ENCODE measurements around the gene PIPOX.

PIPOX gene

GRCh38 chr17:29048440-29049368 lies 5.8 kb downstream of the PIPOX start:
- ATAC-seq: no peak

- no peak for ATAC-seq
These were observed 6.7 kb downstream of the PIPOX start for GRCh38 chr17:29049541-29050145.

DNA sequence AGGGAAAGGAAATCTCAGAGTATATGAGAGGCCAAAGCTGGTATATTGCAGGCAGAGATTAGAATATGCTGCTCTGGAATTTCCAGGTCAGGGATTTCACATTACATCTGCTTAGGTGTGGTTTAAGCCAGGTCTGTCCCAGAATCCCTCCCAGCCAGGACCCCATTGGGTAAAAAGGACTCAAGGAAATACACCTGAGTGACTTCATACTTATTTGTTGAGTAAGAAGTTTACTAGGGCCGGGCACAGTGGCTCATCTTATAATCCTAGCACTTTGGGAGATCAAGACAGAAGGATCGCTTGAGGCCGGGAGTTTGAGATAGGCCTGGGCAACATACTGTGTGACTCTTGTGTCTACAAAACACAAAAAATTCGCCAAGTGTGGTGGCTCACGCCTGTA lies 7.2 kb downstream of the PIPOX start:
- ATAC-seq: no peak

GRCh38 chr17:29051194-29051593 lies 8.3 kb downstream of the PIPOX start:
- no peak for ATAC-seq

GRCh38 chr17:29051731-29052130 lies 8.8 kb downstream of the PIPOX start:
- no peak for ATAC-seq

GRCh38 chr17:29054835-29055234 lies 11.9 kb downstream of the PIPOX start:
- ATAC-seq: no peak

DNA sequence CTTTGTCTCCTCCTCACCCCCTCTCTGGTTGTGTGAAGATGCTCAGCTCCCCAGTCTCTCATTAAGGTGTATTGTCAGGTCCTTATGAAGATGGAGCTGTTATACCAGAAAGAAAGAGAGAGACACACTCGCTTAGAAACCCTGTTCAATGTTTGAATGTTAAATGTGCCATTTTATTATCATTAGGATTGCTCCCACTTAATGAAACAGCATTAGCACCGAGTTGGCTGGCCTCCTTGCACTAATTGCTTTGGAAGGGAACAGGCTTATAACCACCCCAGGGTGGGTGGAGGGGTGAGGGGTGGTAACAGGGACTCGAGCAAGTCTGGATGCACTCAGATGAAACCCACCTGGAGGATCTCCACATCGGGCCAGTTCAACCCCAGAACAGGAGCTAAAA lies 14.4 kb downstream of the PIPOX start:
- ATAC-seq: no peak

- no peak for ATAC-seq
These were observed 15.4 kb downstream of the PIPOX start for GRCh38 chr17:29058391-29058790.

- ATAC-seq: no peak
These were observed 16.3 kb downstream of the PIPOX start for GRCh38 chr17:29059281-29059680.

DNA sequence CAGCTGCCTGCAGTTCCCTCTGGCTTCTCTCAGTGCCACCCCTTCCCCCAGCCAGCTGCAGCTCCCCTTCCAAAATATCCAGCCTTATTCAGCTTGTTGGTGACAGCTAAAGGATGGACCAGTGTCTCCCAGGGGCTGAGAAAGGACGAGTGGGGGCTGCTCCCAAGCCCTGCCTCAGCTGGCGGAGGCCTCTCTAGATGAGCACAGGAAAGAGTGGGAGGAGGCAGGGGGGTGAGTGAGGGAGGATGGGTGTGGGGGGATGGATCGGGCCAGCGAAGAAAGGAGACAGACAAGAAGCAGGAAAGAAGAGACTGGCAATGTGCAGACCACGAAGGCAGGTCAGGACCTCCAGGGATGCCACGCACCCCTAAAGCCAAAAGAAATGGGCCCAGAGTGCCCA lies 17.5 kb downstream of the PIPOX start:
- no peak for ATAC-seq

GRCh38 chr17:29061036-29061435 lies 18.1 kb downstream of the PIPOX start:
- ATAC-seq: no peak

DNA sequence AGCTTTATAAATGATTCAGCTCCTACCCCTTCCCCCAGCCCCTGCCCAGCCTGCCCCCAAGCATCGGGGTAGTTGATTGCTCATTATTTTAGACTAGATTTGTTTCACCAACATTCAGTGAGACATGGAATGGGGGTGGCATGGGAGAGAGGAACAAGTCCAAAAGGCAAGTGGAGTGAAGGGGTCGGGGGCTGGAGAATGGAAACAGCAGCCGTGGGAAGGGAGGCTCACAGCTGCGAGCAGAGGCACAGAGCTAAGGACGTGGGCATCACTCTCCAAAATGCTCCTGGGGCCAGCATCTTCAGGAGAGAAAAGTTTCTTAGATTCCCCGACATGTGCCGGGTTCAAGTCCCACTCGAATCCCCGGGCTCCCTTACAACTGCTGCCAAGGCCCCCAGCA lies 19.3 kb downstream of the PIPOX start:
- ATAC-seq: no peak

- no peak for ATAC-seq
These were observed 21.1 kb downstream of the PIPOX start for GRCh38 chr17:29063992-29064391.

GRCh38 chr17:29066047-29066446 lies 23.1 kb downstream of the PIPOX start:
- ATAC-seq: no peak

DNA sequence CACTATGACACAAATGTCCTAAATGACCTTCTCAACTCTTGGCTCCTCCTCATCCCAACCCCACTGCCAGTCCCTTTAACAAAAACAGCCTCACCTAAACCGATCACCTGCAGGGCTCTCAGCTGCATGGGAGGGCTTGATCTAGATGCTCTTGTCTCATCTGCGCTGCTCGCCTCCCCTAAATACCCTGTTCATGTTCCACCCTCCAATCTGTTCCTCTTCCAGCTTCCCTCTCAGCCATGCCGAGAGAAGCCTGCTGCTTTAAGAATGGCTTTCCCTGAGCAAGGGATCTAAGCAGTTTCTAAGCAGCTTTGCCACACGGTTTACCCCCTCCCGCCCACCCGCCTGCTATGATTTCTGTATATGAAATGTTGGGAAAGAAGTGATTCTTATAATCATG lies 23.7 kb downstream of the PIPOX start:
- ATAC-seq: no peak

DNA sequence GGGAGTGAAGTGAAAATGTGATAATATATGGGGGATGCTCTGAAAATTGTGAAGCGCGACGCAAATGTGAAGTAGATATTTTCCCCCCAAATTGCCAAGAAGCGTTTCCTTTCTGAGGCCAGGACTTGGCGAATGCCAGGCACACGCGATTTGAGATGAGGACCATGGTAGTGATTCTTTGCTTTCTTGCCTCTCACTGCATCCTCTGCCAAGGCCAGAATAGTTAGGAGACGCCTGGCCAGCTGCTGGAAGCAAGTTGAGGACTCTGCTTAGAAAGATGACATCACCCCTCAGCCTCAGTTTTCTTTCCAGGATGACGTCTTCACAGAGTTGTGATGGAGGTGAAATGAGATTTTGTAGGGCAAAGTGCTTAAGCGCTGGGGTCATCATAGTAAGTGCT lies 25.9 kb downstream of the PIPOX start:
- no peak for ATAC-seq

GRCh38 chr17:29069526-29070041 lies 26.6 kb downstream of the PIPOX start:
- no peak for ATAC-seq

DNA sequence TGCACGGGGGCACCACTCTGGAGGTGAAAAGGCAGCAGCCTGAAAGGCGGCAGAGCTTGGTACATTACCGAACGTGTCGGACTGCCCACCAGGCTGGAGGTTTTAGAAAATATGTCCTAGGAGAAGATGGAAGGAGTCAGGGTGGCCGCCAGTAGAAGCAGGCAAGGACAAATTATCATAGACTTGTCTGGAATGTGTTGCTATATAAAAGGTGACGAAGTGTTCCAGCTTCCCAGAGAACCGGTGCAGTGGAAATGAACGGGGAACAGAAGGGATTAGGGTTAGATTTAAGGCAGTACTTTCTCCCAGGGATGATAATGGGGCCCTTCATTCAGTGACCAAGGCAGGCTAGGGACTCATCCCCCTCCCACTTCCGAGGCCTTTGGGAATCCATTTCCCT lies 27.4 kb downstream of the PIPOX start:
- ATAC-seq: no peak

DNA sequence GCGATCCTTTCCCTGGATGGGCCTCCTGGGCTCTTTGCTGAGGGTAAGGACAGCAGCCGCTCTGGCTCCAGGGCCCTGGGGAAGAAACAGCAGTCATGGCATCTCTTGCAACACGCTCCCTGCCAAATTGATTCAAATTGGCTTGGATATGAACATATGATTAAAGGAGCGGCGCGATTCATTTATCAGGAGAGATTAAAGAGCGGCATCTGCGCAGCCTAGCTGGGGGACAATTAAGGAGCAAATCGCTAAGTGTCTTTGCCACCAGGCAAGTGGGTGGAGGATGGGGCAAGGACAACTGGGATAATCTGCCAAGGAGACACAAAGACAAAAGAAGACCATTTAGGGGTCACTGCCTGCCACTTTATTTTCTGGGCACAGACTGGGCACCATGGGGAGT lies 27.8 kb downstream of the PIPOX start:
- no peak for ATAC-seq

DNA sequence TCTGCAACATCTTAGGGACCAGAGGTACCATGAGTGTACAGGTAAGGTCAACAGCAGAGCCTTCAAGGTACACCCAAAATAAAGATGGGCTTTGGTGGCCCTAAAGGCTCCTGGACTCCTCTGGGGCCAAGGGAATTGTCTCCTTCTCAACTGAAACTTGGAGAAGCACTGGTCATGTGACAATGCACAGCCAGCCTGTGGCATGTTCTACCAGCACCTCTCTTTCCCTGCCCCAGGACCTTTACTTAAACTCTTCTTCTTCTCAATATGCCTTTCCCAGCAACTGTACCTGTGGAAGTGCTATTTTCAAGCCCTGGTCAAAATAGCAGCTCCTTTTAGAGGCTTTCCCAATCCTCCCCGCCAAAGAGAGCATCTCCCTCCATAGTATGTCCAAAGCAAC lies 28.4 kb downstream of the PIPOX start:
- no peak for ATAC-seq

DNA sequence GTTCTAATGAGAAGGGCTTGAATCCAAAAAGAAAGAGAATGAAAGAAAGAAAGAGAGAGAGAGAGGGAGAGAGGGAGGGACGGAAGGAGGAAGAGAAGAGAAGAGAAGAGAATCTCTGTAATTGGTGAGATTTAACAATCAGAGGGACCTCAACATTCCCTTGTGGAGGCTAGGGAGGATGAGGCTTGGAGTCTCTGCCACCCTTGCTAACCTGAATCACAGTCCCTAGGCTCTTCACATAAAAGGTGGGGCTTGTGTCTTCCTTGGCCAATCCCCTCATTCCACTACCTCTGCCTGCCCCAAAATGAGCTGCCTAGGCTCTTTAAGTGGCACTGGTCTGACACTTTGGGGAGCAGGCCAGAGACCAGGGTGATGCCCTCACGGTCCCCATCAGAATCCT lies 30.1 kb downstream of the PIPOX start:
- no peak for ATAC-seq

DNA sequence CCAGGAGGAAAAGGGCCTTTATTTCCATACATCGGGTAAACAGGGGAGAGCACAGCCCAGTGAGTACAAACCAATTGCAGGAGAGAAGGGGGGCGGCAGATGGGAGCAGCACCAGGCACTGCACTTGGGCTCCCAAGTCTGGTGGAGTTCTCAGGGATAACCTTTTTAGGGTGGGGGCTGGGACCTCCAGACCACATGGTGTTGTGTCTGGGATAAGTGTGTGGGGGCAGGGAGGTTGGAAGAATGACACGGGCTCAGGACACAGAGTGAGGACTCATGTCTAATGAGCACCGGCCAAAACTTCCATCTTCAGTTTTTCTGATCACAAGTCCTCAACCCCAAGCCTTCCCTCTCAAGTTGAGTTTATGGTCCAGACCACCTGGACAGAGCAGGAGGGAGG lies 30.6 kb downstream of the PIPOX start:
- no peak for ATAC-seq

GRCh38 chr17:29074488-29074887 lies 31.5 kb downstream of the PIPOX start:
- no peak for ATAC-seq

GRCh38 chr17:29076087-29076486 lies 33.1 kb downstream of the PIPOX start:
- ATAC-seq: no peak

Data from activated CD4-positive, CD25-positive, alpha-beta regulatory T cell treated with anti-CD3 and anti-CD28 coated beads, Interleukin-2, amount 50 U/mL, for 24 hours (primary cell).